Neural cell (in vitro differentiated cells): ENCODE results near the gene SIMC1.

Experiments used
- CTCF ChIP-seq: fragments of 450-650 bp; IDR thresholded peaks from 2 replicates; pipeline ENCODE4 v1.5.1; 2014; ENCODE audit warnings: antibody characterized with exemption, mild to moderate bottlenecking, moderate library complexity; ENCODE audit not compliant: poor library complexity, severe bottlenecking
- EP300 ChIP-seq: fragments of 450-650 bp; conservative IDR thresholded peaks from 2 replicates; pipeline ENCODE4 v1.6.1; 2014; ENCODE audit warnings: antibody characterized with exemption, mild to moderate bottlenecking, moderate library complexity; ENCODE audit not compliant: poor library complexity, severe bottlenecking
- EZH2 ChIP-seq: fragments of 200-600, 300-800 bp; shearing (Covaris generic), sonication (generic); IDR thresholded peaks from 2 replicates; pipeline ENCODE4 v1.6.1; 2014; ENCODE audit warnings: antibody characterized with exemption, low read length, borderline replicate concordance, mild to moderate bottlenecking; ENCODE audit not compliant: insufficient read depth, poor library complexity, severe bottlenecking
- MXI1 ChIP-seq: fragments of 450-650 bp; conservative IDR thresholded peaks from 2 replicates; pipeline ENCODE4 v1.6.1; 2014; ENCODE audit warnings: antibody characterized with exemption, mild to moderate bottlenecking; ENCODE audit not compliant: poor library complexity, severe bottlenecking

DNA sequence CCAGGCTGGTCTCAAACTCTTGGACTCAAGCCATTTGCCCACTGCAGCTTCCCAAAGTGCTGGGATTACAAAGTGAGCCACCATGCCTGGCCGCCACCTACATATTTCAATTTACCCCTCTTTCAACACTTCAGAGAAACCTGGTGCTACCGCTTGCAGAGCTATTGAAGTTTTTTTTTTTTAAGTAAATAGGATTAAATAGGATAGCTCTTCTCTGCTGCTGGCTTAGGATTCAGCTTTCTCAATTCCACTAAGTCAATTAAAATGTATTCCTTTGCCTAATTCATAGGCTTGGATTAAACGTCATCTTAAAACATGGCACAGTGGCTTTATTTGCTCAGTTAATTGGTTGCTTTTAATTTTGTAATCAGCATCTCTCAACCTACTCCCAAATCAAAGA lies 82.4 kb downstream of the SIMC1 start:
- no peak for TF ChIP-seq CTCF
- no peak for TF ChIP-seq MXI1
- no peak for TF ChIP-seq EP300
- no peak for TF ChIP-seq EZH2
